Keratinocyte (primary cell): Measurements from ENCODE around the gene TSPAN7.

Experiments
- CTCF ChIP-seq, 3 experiments: IDR thresholded peaks in 1 of 3; conservative IDR thresholded peaks in 1 of 3; optimal IDR thresholded peaks in 1 of 3; 2 replicates in 2 of 3; 3 replicates in 1 of 3; pipeline versions ENCODE3 to v1.5.1; 2011; ENCODE audit warnings: low read length in 3 of 3, mild to moderate bottlenecking in 3 of 3, moderate library complexity in 2 of 3, control low read depth in 1 of 3, inconsistent platforms in 1 of 3; ENCODE audit not compliant: insufficient read depth in 2 of 3; ENCODE audit errors: extremely low read depth in 1 of 3
- EZH2 ChIP-seq: IDR thresholded peaks from one replicate; pipeline ENCODE4 v1.6.1; 2012; ENCODE audit warnings: inconsistent platforms, mild to moderate bottlenecking, low read length, moderate library complexity

- TF ChIP-seq CTCF (optimal IDR thresholded peaks at IDR 0.05 in 1 of 3, IDR thresholded peaks at IDR 0.05 in 1 of 3, conservative IDR thresholded peaks at IDR 0.05 in 1 of 3; ENCODE audit: extremely low read depth in 1 of 3, insufficient read depth in 2 of 3, low read length in 3 of 3) (no peak), EZH2 (no peak)
These were observed 46.6 kb downstream of the TSPAN7 start for GRCh38 chrX:38607976-38608375.
